ENCODE results near the gene HIVEP3. TPM values are rescaled to one million over a fixed set of nuclear protein-coding genes. Genes with fewer than 3 reads are reported as not detected.

The HIVEP3 gene
- total and polyA plus RNA-seq, 2 of the 13 experiments (the other 11 are each of a cell fraction or from before 2014, with no cell fraction given) = 0.05 TPM; not detected in 1

DNA sequence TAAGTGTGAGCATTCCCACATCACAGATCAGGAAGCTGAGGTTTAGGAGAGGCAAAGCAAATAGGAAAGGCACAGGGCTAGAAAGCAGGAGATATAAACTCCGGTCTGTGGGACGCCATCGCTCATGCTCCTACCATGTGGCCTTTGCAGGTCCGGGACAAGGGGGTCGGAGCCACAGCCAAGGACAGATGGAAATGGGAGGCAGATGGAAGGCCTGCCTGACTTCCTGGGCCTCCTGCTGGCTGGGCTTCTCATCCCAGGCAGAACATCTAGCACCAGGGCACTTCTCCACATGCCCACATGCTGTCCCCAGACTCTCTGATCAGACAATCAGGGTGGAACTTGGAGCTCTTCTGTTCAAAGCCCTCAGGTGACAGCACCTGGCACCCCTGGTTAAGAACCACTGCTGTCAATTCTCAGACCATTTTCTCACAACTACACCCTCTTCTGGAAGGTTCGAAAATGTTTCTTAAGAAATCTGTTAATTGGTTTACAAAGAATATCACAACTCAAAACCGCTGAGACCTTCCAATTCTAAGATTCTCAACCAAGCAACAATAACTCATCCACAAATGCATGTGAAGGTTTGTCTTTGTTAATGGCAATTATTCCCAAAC, 260.9 kb downstream of the HIVEP3 start:
- H3K27ac ChIP-seq (ENCODE audit: extremely low read length, insufficient read depth, low read length) = no peak overlapping the region
- WGBS (ENCODE audit: low lambda C conversion rate) = 21% methylated on average over 5 of the region's 7 CpGs
- ATAC-seq (no peak), DNase-seq (ENCODE audit: low spot score) (no peak), FAIRE-seq (no peak)
- no peaks in the 10 kb centered on the region for H3K9me3 ChIP-seq (ENCODE audit: low read length)
- in situ Hi-C loops (cut with HindIII; ENCODE audit: extremely low pct_ligation_motif_present, low pct_unique_long_range_greater_than_20kb) (no loop called here), intact Hi-C loops (cut with micrococcal nuclease; ENCODE audit: unreplicated experiment) (no loop called here)
- H3K27me3 ChIP-seq (ENCODE audit: control insufficient read depth in 1 of 2, insufficient read depth in 2 of 2, low read length in 2 of 2) = peaks cover 2 to 37% of the 10 kb centered on the region in 2 experiments; a peak in 3 of 5 replicates
- H3K9ac ChIP-seq (ENCODE audit: insufficient read depth, low read depth, low read length) = no peak overlapping the region
- H3K79me2 ChIP-seq (ENCODE audit: insufficient read depth, low read length) = no peaks in the 10 kb centered on the region
- ChIA-PET CTCF (ENCODE audit: low intra/inter-chr PET ratio, low total read pairs) (no interaction called here), POLR2A (no interaction called here)
- no peak overlapping the region for H3K4me2 ChIP-seq (ENCODE audit: low read depth, low read length)
- H4K20me1 ChIP-seq (ENCODE audit: insufficient read depth, low read length) = no peaks in the 10 kb centered on the region
- TF ChIP-seq ZNF746 (CRISPR knock-in tag; IDR thresholded peaks at IDR 0.05) (no peak), FOXM1 (CRISPR knock-in tag; IDR thresholded peaks at IDR 0.05) (no peak), RELA (CRISPR knock-in tag; IDR thresholded peaks at IDR 0.05) (no peak), MAFK (conservative IDR thresholded peaks at IDR 0.05 in 1 of 2, IDR thresholded peaks at IDR 0.05 in 1 of 2; ENCODE audit: low read length in 2 of 2) (no peak), ZNF549 (CRISPR knock-in tag; IDR thresholded peaks at IDR 0.05) (no peak), ZNF572 (CRISPR knock-in tag; IDR thresholded peaks at IDR 0.05) (no peak), RCOR2 (CRISPR knock-in tag; IDR thresholded peaks at IDR 0.05) (no peak), HNRNPL (IDR thresholded peaks at IDR 0.05; ENCODE audit: low read depth, low read length) (no peak), NR2F1 (CRISPR knock-in tag; IDR thresholded peaks at IDR 0.05) (no peak), ZNF839 (CRISPR knock-in tag; IDR thresholded peaks at IDR 0.05; ENCODE audit: borderline replicate concordance) (no peak), ZNF44 (CRISPR knock-in tag; IDR thresholded peaks at IDR 0.05) (no peak)
- BruUV-seq (replicated peaks) = no TSS peak
- H3K4me3 ChIP-seq (replicated peaks in 1 of 3; ENCODE audit: insufficient read depth in 1 of 3, low read depth in 2 of 3, low read length in 3 of 3) = no peak overlapping the region
- no peak overlapping the region for H2AFZ ChIP-seq (ENCODE audit: low read length)
- H3K36me3 ChIP-seq (replicated peaks in 1 of 2; ENCODE audit: control insufficient read depth in 1 of 2, insufficient read depth in 2 of 2, low read length in 2 of 2) = no peaks in the 10 kb centered on the region
- H3K4me1 ChIP-seq (ENCODE audit: insufficient read depth, low read length) = no peaks in the 10 kb centered on the region

Measured in HepG2 (cell line).